H9 (cell line): ENCODE data around the gene VSTM4. TPM values are rescaled to one million over a fixed set of nuclear protein-coding genes. Genes with fewer than 3 reads are reported as not detected.

Source experiments
- DNase-seq: peaks from one replicate; pipeline ENCODE4 v3.0.0-alpha.2; 2017
- H2AFZ ChIP-seq: one replicate; pipeline ENCODE4 v1.6.1; 2013; ENCODE audit warnings: mild to moderate bottlenecking, low read length, control low read depth, moderate library complexity
- H2AK5ac ChIP-seq: 2 replicates; pipeline ENCODE4 v1.6.1; 2013; ENCODE audit warnings: low read length, control low read depth, mixed read lengths; ENCODE audit not compliant: insufficient read length
- H2BK120ac ChIP-seq: one replicate; pipeline ENCODE4 v1.6.1; 2013; ENCODE audit warnings: low read depth, mild to moderate bottlenecking, low read length, control low read depth, inconsistent platforms; ENCODE audit not compliant: poor library complexity, severe bottlenecking
- H2BK12ac ChIP-seq: 2 replicates; pipeline ENCODE4 v1.6.1; 2013; ENCODE audit warnings: low read length, control low read depth, mixed read lengths, low read depth; ENCODE audit not compliant: insufficient read length
- H2BK15ac ChIP-seq: 2 replicates; pipeline ENCODE4 v1.6.1; 2013; ENCODE audit warnings: low read depth, low read length, control low read depth
- H2BK20ac ChIP-seq: one replicate; pipeline ENCODE4 v1.6.1; 2013; ENCODE audit warnings: low read depth, mild to moderate bottlenecking, low read length, control low read depth, inconsistent platforms; ENCODE audit not compliant: poor library complexity, severe bottlenecking
- H2BK5ac ChIP-seq: 2 replicates; pipeline ENCODE4 v1.6.1; 2013; ENCODE audit warnings: low read length, control low read depth, mixed read lengths; ENCODE audit not compliant: insufficient read length
- H3K14ac ChIP-seq: 2 replicates; pipeline ENCODE4 v1.6.1; 2013; ENCODE audit warnings: low read length, control low read depth; ENCODE audit not compliant: insufficient read depth
- H3K18ac ChIP-seq: 2 replicates; pipeline ENCODE4 v1.6.1; 2013; ENCODE audit warnings: low read depth, mild to moderate bottlenecking, mixed read lengths, low read length, control low read depth; ENCODE audit not compliant: insufficient read length
- H3K23ac ChIP-seq: 2 replicates; pipeline ENCODE4 v1.6.1; 2013; ENCODE audit warnings: low read length, control low read depth, mixed read lengths, low read depth; ENCODE audit not compliant: insufficient read length
- H3K23me2 ChIP-seq: 2 replicates; pipeline ENCODE4 v1.6.1; 2013; ENCODE audit warnings: low read depth, mild to moderate bottlenecking, mixed read lengths, low read length, control low read depth; ENCODE audit not compliant: insufficient read length, poor library complexity, severe bottlenecking
- H3K27ac ChIP-seq: 2 replicates; pipeline ENCODE4 v1.5.1; 2013; ENCODE audit warnings: low read length, control low read depth, mixed read lengths, low read depth; ENCODE audit not compliant: insufficient read length
- H3K27me3 ChIP-seq: 2 replicates; pipeline ENCODE4 v1.6.1; 2013; ENCODE audit warnings: low read length, control low read depth, inconsistent platforms; ENCODE audit not compliant: insufficient read depth
- H3K4ac ChIP-seq: 2 replicates; pipeline ENCODE4 v1.6.1; 2013; ENCODE audit warnings: low read depth, mild to moderate bottlenecking, control low read depth, inconsistent platforms, low read length, moderate library complexity
- H3K4me1 ChIP-seq: 2 replicates; pipeline ENCODE4 v1.6.1; 2013; ENCODE audit warnings: low read length, control low read depth, inconsistent platforms; ENCODE audit not compliant: insufficient read depth
- H3K4me2 ChIP-seq: 2 replicates; pipeline ENCODE4 v1.6.1; 2013; ENCODE audit warnings: low read length, control low read depth, mixed read lengths; ENCODE audit not compliant: insufficient read length, insufficient read depth
- H3K56ac ChIP-seq: 2 replicates; pipeline ENCODE4 v1.6.1; 2013; ENCODE audit warnings: low read depth, mild to moderate bottlenecking, mixed read lengths, low read length, control low read depth; ENCODE audit not compliant: insufficient read length
- H3K79me1 ChIP-seq: 2 replicates; pipeline ENCODE4 v1.6.1; 2013; ENCODE audit warnings: low read depth, mild to moderate bottlenecking, moderate library complexity, low read length, control low read depth, inconsistent platforms; ENCODE audit not compliant: insufficient read depth, poor library complexity, severe bottlenecking
- H3K79me2 ChIP-seq: 2 replicates; pipeline ENCODE4 v1.6.1; 2013; ENCODE audit warnings: low read length, control low read depth, inconsistent platforms; ENCODE audit not compliant: insufficient read depth
- H3K9ac ChIP-seq: 2 replicates; pipeline ENCODE4 v1.6.1; 2013; ENCODE audit warnings: low read length, control low read depth, mixed read lengths; ENCODE audit not compliant: insufficient read length; ENCODE audit errors: extremely low read depth
- H3K9me3 ChIP-seq: one replicate; pipeline ENCODE4 v1.6.1; 2013; ENCODE audit warnings: low read depth, low read length, inconsistent platforms; ENCODE audit not compliant: control insufficient read depth
- H3T11ph ChIP-seq: one replicate; pipeline ENCODE4 v1.6.1; 2013; ENCODE audit warnings: mild to moderate bottlenecking, low read length, control low read depth, inconsistent platforms
- H4K20me1 ChIP-seq: one replicate; pipeline ENCODE4 v1.6.1; 2013; ENCODE audit not compliant: control insufficient read depth, insufficient read length, insufficient read depth
- H4K5ac ChIP-seq: 2 replicates; pipeline ENCODE4 v1.6.1; 2013; ENCODE audit warnings: low read depth, mild to moderate bottlenecking, mixed read lengths, low read length, control low read depth; ENCODE audit not compliant: insufficient read length
- H4K8ac ChIP-seq: replicated peaks from 2 replicates; pipeline ENCODE4 v1.6.1; 2013; ENCODE audit warnings: low read length, control low read depth, mixed read lengths, low read depth; ENCODE audit not compliant: insufficient read length
- H4K91ac ChIP-seq: 2 replicates; pipeline ENCODE4 v1.6.1; 2013; ENCODE audit warnings: low read depth, mild to moderate bottlenecking, moderate library complexity, mixed read lengths, low read length, control low read depth; ENCODE audit not compliant: insufficient read length
- H3K27ac Mint-ChIP-seq, 3 experiments: 2 replicates in 2 of 3; 3 replicates in 1 of 3; pipeline ENCODE4 v1.8.0; 2020 to 2021; ENCODE audit warnings: mixed read lengths in 3 of 3, mild to moderate bottlenecking in 1 of 3, moderate library complexity in 1 of 3
- H3K27me3 Mint-ChIP-seq: 2 replicates; pipeline ENCODE4 v1.8.0; 2021; ENCODE audit warnings: low read depth, mild to moderate bottlenecking, moderate library complexity, mixed read lengths
- H3K36me3 Mint-ChIP-seq, 3 experiments: 2 replicates in 2 of 3; 3 replicates in 1 of 3; pipeline ENCODE4 v1.8.0; 2020 to 2021; ENCODE audit warnings: low read depth in 3 of 3, mixed read lengths in 3 of 3; ENCODE audit not compliant: insufficient read depth in 1 of 3
- H3K4me1 Mint-ChIP-seq, 2 experiments: 2 replicates each; pipeline ENCODE4 v1.8.0; 2020; ENCODE audit warnings: mixed read lengths in 2 of 2
- H3K4me3 Mint-ChIP-seq, 2 experiments: 2 replicates in 1 of 2; 3 replicates in 1 of 2; pipeline ENCODE4 v1.8.0; 2020 to 2021; ENCODE audit warnings: mild to moderate bottlenecking in 2 of 2, mixed read lengths in 2 of 2, moderate library complexity in 1 of 2
- H3K9me3 Mint-ChIP-seq, 2 experiments: 2 replicates in 1 of 2; 3 replicates in 1 of 2; pipeline ENCODE4 v1.8.0; 2020; ENCODE audit warnings: mild to moderate bottlenecking in 2 of 2, mixed read lengths in 2 of 2, moderate library complexity in 1 of 2
- WGBS: extraction: QIAGEN DNeasy Blood & Tissue Kit; methylation state at CpG from one replicate; pipeline ENCODE4 v1.1.7; 2013; ENCODE audit warnings: missing lambda C conversion rate, low lambda C conversion rate, mixed read lengths; ENCODE audit not compliant: insufficient read length; ENCODE audit errors: extremely low coverage; 5-methylcytosine and 5-hydroxymethylcytosine counted together
- total RNA-seq: library from RNA; stranded (reverse); gene quantifications from 2 replicates; pipeline ENCODE4 v1.2.1, GENCODE V29; 2021
- TF ChIP-seq, protein P1 (sequence below): fragments of 200-600 bp; sonication (generic); conservative IDR thresholded peaks from 3 replicates; pipeline ENCODE4 v1.8.0; 2021; ENCODE audit warnings: antibody characterized with exemption, mild to moderate bottlenecking

VSTM4 gene
- total RNA-seq, 1 experiment from 2014 or later, result 0.44 TPM

- Histone ChIP-seq H3K4me1 (peaks cover 3% of the 10 kb centered on the region; the same call in 1 of the 2 replicates), H3K18ac (no peak overlapping the region), H3K4me2 (no peak overlapping the region), H4K8ac (no peak overlapping the region), H3K56ac (no peak overlapping the region), H4K5ac (no peak overlapping the region), H3K79me2 (no peaks in the 10 kb centered on the region), H3K4ac (no peak overlapping the region), H2BK20ac (no peak overlapping the region), H3K9ac (no peak overlapping the region), H2BK5ac (no peak overlapping the region), H3K9me3 (no peaks in the 10 kb centered on the region), H2BK15ac (no peak overlapping the region), H2AK5ac (no peak overlapping the region), H3K27ac (no peak overlapping the region), H2BK12ac (no peak overlapping the region), H4K91ac (no peak overlapping the region), H3K14ac (0 out of 2 replicates have a peak overlapping the region, but pooled peaks have one; percentile 3), H3K27me3 (no peaks in the 10 kb centered on the region; the same call in 1 of the 2 replicates), H2AFZ (no peak overlapping the region), H3T11ph (no peak overlapping the region), H2BK120ac (no peak overlapping the region), H3K23ac (no peak overlapping the region), H4K20me1 (no peaks in the 10 kb centered on the region), H3K23me2 (no peaks in the 10 kb centered on the region), H3K79me1 (no peaks in the 10 kb centered on the region)
- Mint-ChIP-seq H3K27ac (no peak overlapping the region; a peak in 1 of 7 replicates), H3K9me3 (peaks cover 15 to 19% of the 10 kb centered on the region in 2 experiments), H3K4me3 (peak overlapping the region in 1 of 2 experiments; percentile 8; a peak in 1 of 5 replicates), H3K36me3 (peaks cover 4 to 15% (median 4%) of the 10 kb centered on the region in 3 experiments; a peak in 6 of 7 replicates), H3K27me3 (peaks cover 19% of the 10 kb centered on the region), H3K4me1 (peaks cover 23 to 27% of the 10 kb centered on the region in 2 experiments)
- TF ChIP-seq, protein P1, sequence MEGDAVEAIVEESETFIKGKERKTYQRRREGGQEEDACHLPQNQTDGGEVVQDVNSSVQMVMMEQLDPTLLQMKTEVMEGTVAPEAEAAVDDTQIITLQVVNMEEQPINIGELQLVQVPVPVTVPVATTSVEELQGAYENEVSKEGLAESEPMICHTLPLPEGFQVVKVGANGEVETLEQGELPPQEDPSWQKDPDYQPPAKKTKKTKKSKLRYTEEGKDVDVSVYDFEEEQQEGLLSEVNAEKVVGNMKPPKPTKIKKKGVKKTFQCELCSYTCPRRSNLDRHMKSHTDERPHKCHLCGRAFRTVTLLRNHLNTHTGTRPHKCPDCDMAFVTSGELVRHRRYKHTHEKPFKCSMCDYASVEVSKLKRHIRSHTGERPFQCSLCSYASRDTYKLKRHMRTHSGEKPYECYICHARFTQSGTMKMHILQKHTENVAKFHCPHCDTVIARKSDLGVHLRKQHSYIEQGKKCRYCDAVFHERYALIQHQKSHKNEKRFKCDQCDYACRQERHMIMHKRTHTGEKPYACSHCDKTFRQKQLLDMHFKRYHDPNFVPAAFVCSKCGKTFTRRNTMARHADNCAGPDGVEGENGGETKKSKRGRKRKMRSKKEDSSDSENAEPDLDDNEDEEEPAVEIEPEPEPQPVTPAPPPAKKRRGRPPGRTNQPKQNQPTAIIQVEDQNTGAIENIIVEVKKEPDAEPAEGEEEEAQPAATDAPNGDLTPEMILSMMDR, result no peak
- no CpG with 5 or more reads among the region's 2 CpGs for WGBS
- DNase-seq, result no peak
Observed at GRCh38 chr10:49082766-49083165, 32.6 kb downstream of the VSTM4 start.
